ENCODE measurements around the gene TEX19. TPM values are rescaled to one million over a fixed set of nuclear protein-coding genes. Genes with fewer than 3 reads are reported as not detected.
A peak's percentile ranks its signal among the peaks of the same experiment; 100 is the strongest.

The TEX19 gene
- total RNA-seq, 1 experiment from 2014 or later, result not detected

- intact Hi-C loops (cut with micrococcal nuclease; ENCODE audit: unreplicated experiment), result no loop called here
- peaks cover 9% of the 10 kb centered on the region for H3K36me3 Mint-ChIP-seq (ENCODE audit: insufficient read depth, unreplicated experiment)
- no peak overlapping the region for H3K27ac Mint-ChIP-seq (ENCODE audit: unreplicated experiment)
- H3K27me3 Mint-ChIP-seq (ENCODE audit: unreplicated experiment), result peaks cover 32% of the 10 kb centered on the region
- no peak overlapping the region for H3K4me3 Mint-ChIP-seq (ENCODE audit: low read depth, unreplicated experiment)
- no peak for TF ChIP-seq CTCF (IDR thresholded peaks at IDR 0.05; ENCODE audit: unreplicated experiment)
- peaks cover 11% of the 10 kb centered on the region for H3K4me1 Mint-ChIP-seq (ENCODE audit: low read depth, unreplicated experiment)
- no peaks in the 10 kb centered on the region for H3K9me3 Mint-ChIP-seq (ENCODE audit: low read depth, unreplicated experiment)
- peak; percentile 70 for DNase-seq
- CTCF ChIA-PET, result no interaction called here
- no TSS peak for BruUV-seq (replicated peaks)
Observed at GRCh38 chr17:82388223-82388921, 29.3 kb downstream of the TEX19 start.

GRCh38 chr17:82388922-82389283 lies 29.9 kb downstream of the TEX19 start:
- peaks cover 9% of the 10 kb centered on the region for H3K36me3 Mint-ChIP-seq (ENCODE audit: insufficient read depth, unreplicated experiment)
- no peak overlapping the region for H3K27ac Mint-ChIP-seq (ENCODE audit: unreplicated experiment)
- peaks cover 32% of the 10 kb centered on the region for H3K27me3 Mint-ChIP-seq (ENCODE audit: unreplicated experiment)
- TF ChIP-seq CTCF (IDR thresholded peaks at IDR 0.05; ENCODE audit: unreplicated experiment), result no peak
- peaks cover 11% of the 10 kb centered on the region for H3K4me1 Mint-ChIP-seq (ENCODE audit: low read depth, unreplicated experiment)
- intact Hi-C loops (cut with micrococcal nuclease; ENCODE audit: unreplicated experiment), result no loop called here
- no peaks in the 10 kb centered on the region for H3K9me3 Mint-ChIP-seq (ENCODE audit: low read depth, unreplicated experiment)
- no peak overlapping the region for H3K4me3 Mint-ChIP-seq (ENCODE audit: low read depth, unreplicated experiment)
- no peak for DNase-seq
- CTCF ChIA-PET, result no interaction called here
- no TSS peak for BruUV-seq (replicated peaks)

- intact Hi-C loops (cut with micrococcal nuclease; ENCODE audit: unreplicated experiment), result no loop called here
- H3K4me1 Mint-ChIP-seq (ENCODE audit: low read depth, unreplicated experiment), result peaks cover 11% of the 10 kb centered on the region
Observed at GRCh38 chr17:82389379-82389778, 30.3 kb downstream of the TEX19 start.

GRCh38 chr17:82390015-82390859 lies 31.2 kb downstream of the TEX19 start:
- peaks cover 4% of the 10 kb centered on the region for H3K36me3 Mint-ChIP-seq (ENCODE audit: insufficient read depth, unreplicated experiment)
- intact Hi-C loops (cut with micrococcal nuclease; ENCODE audit: unreplicated experiment), result no loop called here
- CTCF ChIA-PET, result no interaction called here
- no peak for DNase-seq
- peaks cover 11% of the 10 kb centered on the region for H3K4me1 Mint-ChIP-seq (ENCODE audit: low read depth, unreplicated experiment)
- BruUV-seq (replicated peaks), result no TSS peak
- no peaks in the 10 kb centered on the region for H3K9me3 Mint-ChIP-seq (ENCODE audit: low read depth, unreplicated experiment)
- TF ChIP-seq CTCF (IDR thresholded peaks at IDR 0.05; ENCODE audit: unreplicated experiment), result no peak
- H3K27me3 Mint-ChIP-seq (ENCODE audit: unreplicated experiment), result peaks cover 32% of the 10 kb centered on the region
- no peak overlapping the region for H3K27ac Mint-ChIP-seq (ENCODE audit: unreplicated experiment)
- no peak overlapping the region for H3K4me3 Mint-ChIP-seq (ENCODE audit: low read depth, unreplicated experiment)

More at GRCh38 chr17:82389379-82389778, 30.3 kb downstream of the TEX19 start:
- DNase-seq, result no peak
- H3K4me3 Mint-ChIP-seq (ENCODE audit: low read depth, unreplicated experiment), result no peak overlapping the region
- peaks cover 32% of the 10 kb centered on the region for H3K27me3 Mint-ChIP-seq (ENCODE audit: unreplicated experiment)
- BruUV-seq (replicated peaks), result no TSS peak
- CTCF ChIA-PET, result no interaction called here
- H3K27ac Mint-ChIP-seq (ENCODE audit: unreplicated experiment), result no peak overlapping the region
- no peaks in the 10 kb centered on the region for H3K9me3 Mint-ChIP-seq (ENCODE audit: low read depth, unreplicated experiment)
- TF ChIP-seq CTCF (IDR thresholded peaks at IDR 0.05; ENCODE audit: unreplicated experiment), result no peak
- H3K36me3 Mint-ChIP-seq (ENCODE audit: insufficient read depth, unreplicated experiment), result peaks cover 9% of the 10 kb centered on the region

All from Calu3 (cell line).